Activated CD8-positive, alpha-beta memory T cell treated with anti-CD3 and anti-CD28 coated beads, Interleukin-2, amount 50 U/mL, for 4 hours (primary cell): ENCODE data around the gene LPO.

Experiments
- DNase-seq: peaks from one replicate; pipeline ENCODE4 v3.0.0-alpha.2; 2020

Gene LPO

DNA sequence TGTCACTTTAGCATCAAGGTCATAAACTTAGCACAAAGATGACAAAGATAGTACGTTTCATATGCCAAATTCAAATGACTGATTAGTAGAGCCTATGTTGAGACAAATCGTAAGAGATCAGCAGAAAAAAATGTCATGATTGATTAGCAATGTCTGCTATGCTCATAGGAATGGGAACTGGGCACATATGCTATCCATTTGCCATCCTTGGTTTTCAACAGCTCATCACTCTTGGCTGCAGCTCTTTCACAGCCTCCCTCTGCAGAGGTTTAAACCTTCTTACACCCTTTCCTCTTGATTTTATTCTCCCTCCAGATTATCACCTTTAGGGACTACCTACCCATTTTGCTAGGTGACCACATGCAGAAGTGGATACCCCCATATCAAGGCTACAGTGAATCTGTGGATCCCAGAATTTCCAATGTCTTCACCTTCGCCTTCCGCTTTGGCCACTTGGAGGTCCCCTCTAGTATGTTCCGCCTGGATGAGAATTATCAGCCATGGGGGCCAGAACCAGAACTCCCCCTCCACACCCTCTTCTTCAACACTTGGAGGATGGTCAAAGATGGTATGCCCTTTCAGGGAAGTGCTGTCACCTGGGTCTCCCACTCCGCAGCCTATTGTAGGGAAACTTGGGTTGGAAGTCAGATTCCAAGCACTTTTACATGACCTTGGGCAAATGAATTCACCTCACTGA is 26.2 kb downstream of the LPO start:
- DNase-seq = no peak

DNA sequence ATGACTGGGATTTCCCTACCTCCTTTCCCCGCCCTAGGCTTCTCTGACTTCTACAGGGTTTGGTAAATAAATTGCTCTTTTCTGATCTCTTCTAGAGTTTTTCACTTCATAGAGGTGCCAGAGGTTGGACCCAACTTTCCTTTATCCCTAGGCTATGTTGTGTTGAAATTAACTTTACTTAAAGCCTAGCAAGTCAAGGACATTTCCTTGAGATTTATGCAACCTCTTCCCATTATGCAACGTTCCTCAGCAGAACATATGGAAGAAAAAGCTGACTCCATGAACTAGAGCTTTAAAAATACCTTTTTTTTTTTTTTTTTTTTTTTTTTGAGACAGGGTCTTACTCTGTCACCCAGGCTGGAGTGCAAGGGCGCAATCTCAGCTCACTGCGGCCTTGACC is 26.9 kb downstream of the LPO start:
- no peak for DNase-seq

DNA sequence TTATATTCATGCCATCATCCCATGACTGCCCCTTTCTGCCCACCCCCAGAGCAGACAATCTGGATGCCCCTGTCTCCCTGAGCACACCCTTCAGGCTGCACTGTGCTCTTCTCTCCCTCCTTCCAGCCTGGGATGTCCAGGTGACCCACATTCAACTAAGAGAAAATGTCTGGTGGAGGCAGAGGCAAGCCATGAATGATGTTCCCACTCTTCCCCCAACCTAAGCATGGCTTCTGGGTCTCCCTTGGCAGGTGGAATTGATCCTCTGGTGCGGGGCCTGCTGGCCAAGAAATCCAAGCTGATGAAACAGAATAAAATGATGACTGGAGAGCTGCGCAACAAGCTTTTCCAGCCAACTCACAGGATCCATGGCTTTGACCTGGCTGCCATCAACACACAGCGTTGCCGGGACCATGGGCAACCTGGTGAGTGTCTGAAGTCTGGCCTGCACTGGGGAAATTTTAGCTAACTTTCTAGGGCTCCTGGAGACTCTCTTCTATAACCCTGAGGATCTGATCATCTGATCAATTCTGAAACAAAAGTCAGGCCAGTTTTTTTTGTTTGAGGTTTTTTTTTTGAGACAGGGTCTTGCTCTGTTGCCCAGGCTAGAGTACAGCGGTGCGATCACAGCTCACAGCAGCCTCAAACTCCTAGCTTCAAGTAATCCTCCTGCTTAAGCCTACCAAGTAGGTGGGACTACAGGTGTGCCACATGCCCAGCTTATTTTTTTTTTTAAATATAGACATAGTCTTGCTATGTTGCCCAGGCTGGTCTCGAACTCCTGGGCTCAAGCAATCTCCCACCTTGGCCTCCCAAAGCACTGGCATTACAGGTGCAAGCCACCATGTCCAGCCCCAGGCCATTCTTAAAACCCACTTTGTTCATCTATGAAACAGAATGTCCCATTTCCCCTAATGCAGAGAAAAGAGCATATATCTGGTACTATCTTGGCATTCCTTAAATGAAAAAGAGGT is 27.8 kb downstream of the LPO start:
- no peak for DNase-seq

DNA sequence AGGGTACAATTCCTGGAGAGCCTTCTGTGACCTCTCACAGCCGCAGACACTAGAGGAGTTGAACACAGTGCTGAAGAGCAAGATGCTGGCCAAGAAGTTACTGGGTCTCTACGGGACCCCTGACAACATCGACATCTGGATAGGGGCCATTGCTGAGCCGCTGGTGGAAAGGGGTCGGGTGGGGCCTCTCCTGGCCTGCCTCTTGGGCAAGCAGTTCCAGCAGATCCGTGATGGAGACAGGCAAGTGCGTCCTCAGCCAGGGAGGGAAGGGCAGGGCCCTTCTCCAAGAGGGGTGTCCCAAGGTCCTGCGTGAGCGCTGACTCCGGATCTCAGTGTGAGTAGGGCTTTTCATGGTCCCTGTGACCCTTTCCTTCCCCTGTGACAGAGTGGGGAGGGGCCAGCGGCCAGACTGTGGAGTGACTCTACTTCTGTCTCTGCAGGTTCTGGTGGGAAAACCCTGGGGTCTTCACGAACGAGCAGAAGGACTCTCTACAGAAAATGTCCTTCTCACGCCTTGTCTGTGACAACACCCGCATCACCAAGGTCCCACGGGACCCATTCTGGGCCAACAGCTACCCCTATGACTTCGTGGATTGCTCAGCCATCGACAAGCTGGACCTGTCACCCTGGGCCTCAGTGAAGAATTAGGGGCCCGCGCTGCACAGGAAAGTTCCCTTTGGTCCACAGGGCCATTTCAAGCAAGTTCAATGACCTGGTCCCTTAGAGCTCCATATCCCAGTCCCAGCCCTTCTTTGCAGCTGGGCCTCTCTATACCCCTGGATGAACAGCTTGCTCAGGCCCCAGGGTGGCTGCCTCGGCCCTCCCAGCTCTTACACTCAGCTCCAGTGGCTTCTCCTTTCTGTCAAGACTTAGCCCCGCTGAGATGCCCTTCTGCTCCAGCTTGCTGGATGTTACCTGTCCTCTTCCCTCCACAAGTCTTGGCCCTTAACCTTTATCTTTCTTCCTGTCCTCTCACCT is 29.3 kb downstream of the LPO start:
- no peak for DNase-seq

DNA sequence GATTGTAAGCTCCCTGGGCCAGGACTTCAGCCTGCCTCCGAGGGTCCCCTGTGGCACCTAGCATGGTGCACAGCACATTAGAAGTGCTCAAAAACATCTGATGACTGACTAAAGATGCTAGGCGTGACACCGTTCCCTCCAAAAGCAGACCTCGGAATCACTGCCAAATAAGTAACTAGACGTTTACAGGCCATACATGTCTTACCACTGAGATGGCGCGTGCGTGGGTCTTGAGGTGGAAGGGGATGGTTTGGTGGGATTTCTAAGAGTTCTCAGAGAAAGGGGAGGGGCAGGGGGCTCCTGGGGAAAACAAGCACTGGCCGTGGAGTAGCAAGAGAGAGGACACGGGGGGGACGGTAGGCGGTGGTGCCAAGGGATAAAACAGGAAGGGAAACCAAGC is 29.9 kb downstream of the LPO start:
- DNase-seq = no peak

DNA sequence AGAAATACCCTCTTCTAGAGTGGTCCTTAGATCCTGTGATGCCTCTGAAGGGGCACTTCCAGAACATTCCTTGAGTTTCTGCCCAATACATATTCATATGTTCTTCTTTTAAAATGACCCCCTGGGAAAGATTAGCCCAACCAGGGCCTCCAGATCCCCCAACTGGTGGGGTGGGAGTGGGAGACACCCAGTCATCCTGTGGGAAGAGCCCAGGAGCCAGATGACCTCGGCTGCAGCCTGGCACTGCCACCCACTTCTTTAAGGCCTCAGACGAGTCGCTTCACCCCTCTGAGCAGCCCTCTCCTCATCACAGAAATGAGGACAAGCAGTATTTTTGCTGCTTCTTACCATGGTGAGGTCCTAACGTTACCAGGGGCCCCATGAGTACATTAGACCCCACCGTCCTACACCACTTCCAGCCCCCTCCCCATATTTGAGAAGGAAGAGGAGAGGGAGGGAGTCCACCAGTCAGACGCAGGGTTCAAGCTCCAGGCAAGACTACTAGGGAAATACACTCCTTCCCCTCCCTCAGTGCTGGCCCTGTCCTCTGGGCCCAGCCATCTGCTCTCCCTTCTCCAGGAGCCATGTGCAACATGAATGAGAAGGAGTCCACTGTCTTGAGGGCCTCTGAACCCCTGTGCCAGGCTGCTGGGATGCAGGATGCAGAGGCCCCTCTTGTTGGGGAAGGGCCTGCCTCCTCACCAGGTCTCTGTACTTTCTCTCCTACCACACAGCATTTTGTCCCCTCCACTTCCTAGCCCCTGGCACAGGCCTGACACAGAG is 30.6 kb downstream of the LPO start:
- DNase-seq = no peak

DNA sequence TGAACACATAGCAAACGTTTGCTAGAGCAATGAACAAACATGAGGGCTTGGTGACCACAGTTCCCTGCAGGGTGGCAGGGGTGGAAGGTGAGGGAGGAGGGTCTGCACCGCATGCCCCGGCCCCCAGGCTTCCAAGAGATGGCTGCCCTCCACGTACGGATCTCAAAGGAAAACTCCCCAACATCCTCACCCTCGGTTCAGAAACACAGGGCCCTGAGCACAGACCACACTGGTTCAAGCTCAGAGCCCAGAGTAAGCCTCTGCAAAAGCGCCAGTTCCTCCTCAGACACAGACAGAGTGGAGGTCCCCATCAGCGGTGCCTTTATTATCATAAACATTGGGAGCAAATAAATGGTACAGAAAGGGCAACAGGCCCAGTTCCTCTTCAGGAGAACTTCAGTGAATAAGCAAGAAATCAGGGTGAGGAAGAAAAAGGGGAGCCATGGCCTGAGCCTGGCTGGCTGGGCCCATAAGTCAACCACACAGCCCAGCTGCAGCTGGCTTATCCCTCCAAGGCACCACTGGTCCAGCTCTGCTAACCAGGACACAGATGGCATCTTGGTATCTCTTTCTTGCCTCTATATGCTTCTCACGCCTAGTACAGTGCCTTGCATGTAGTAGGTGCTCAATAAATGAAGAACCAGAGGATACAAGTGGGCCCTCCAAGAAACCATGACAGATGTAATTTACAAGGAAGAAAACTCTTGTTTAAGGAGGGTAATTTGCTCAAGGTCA is 31.3 kb downstream of the LPO start:
- no peak for DNase-seq

DNA sequence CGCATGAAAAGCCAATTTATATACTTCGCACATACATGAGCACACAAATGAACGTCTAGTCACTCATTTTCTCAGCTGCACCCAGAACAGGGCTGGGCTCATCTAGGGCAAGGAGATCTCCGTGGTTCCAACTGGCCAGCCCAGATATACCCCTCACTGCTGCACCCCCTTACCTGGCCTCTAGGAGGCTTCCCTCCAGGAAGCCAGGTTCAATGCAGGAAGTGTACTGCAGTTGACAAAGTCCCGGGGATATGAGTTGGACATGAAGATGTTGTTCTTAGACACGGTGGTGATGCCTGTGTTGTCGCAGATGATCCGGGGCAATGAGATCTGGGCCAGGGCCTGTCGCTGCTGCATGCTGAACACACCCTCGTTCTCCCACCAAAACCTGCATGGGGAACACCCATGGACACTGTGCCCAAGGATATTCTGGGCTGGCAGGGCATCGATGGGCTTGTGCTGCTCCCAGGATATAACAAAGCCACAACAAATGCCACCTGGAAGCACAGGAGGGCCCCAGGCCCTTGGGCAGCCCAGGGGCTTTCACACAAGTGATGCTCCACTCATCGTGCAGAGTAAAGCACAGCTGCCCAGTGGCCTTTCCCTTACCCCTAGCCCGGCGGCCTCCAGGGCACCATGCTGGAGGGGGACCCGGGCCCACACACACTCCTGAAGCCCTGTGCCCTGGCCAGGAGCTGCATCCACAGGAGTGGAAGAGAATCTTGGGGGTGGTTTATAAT is 32.3 kb downstream of the LPO start:
- DNase-seq = no peak

DNA sequence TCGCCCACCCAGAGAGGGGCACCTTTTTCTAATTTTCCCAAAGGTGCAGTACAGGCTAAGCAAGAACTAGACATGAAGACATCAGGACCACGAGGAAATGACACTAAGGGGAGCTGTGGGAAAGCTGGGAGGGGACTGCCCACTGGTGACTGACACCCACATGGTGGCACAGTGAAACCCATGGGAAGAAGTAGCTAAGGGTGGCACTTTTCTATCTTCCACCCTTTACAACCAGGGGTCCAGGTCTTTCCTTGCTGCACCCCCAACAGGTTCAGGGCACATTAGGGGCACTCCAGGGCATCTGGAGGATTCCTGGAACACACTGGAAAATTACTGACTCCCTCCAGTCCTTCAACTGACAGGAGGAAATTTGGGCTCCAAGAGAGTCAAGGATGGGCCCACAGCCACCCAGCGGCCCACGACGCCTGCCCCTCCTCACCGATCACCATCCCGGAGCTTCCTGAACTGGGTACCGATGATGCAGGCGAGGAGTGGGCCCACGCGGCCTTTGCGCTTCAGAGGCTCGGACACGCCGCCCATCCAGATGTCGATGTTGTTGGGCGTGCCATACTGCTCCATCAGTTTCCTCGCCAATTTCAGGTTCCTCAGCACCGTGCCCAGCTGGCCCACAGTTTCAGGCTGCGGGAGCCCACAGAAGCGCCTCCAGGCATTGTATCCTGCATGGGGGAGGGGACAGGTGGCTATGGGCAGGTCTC is 33.0 kb downstream of the LPO start:
- no peak for DNase-seq

DNA sequence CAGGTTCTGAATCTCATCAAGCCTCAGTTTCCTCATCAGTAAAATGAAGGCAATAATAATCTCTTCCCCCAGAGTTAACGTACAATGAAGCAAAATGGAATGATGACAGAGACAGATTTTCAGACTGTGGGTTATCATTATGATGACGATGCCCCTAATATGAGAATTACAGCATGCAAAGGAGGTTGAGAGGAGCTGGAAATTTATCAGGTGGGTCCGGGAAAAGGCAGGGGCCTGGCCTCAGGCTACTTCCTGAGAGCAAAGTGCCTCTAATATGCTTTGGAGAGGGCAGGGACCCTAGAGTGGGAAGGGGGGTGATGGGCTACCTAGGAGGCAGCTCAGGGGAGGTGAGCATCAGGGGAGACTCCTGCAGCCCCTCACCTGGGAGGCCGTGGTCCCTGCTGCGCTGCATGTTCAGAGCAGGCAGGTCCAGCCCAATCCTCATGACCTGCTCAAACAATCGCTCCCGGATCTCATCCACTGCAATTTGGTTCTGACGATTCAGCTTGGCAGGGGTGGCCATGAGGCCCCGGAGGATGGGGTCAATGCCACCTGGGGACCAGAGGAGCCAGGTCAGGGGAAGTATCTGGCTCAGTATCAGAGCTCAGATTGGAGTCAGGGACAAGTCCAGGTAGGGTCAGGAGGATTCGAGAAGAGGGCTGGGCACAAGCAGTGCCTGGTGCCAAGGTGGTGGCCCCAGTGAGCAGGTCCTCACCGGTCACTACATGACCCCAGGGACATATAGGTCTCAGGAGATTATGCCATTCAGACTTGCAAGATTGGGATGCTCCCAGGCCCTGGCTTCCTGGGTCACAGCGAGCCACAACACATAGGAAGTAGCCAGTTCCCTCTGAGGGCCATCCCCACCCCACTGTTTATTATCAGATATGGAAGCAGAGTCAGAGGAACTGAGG is 34.2 kb downstream of the LPO start:
- no peak for DNase-seq

DNA sequence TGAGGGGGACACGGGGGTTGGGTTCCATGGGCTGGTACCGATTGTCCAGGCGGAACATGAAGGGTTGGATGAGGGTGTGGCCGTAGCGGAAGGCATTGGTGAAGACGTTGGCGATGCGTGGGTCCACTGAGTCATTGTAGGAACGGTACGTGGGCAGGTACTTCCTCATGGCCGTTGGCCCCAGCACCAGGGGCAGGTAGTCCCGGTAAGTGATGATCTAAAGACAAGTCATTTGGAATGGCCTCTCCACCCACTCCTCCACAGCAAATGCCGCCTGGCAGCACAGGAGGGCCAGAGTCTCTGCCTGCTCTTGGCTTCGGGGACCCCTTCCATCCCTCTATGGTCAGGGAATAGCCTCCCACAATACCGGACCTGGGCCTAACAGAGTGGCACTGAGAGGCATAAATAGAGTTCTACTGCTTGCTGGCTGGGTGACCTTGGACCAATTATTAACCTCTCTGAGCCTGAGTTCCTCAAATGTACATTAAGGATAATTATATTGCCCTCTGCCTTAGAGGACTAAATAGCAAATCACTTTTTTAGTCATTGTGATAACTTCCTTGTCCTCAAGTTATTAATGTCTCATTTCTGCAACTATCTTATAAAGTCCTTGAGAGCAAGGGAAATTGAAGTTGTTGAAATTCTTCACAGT is 35.2 kb downstream of the LPO start:
- no peak for DNase-seq

DNA sequence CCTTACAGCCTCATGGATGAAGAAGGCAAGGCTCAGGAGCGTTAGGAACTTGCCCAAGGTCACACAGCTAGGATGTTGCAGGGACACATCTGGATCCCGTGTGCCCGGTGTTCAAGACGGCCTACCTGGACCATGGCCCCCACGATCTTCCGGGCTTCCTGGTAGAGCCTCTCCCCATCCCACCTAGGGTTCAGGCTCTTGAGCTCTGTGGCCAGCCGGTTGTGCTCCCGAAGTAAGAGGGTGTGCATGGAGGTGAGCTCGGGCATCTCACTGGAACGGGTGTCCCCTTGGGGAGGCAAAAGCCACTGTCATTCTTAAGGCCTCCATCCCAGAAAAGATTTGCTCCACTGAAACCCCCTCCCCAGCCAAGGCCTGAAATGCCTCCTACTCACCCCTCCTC is 37.0 kb downstream of the LPO start:
- no peak for DNase-seq

DNA sequence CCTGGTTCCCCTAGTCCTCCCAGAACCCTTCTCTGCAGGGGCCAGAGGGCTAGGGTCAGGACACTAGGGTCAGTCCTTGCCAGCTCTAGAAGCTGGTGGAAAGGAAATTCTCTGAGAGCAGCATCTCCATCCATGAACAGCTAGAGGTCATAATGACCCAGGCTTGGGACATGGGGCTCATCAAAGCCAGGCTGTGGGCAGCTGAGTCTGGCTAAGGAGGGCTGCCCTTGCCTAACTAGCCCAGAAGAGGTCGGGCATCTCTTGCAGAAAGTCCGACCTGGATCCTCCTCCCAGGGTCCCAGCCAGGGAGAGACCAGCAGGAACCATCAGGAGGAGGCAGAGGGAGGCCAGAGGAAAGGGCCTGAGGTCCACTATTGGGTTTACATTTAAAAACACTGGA is 38.0 kb downstream of the LPO start:
- no peak for DNase-seq

DNA sequence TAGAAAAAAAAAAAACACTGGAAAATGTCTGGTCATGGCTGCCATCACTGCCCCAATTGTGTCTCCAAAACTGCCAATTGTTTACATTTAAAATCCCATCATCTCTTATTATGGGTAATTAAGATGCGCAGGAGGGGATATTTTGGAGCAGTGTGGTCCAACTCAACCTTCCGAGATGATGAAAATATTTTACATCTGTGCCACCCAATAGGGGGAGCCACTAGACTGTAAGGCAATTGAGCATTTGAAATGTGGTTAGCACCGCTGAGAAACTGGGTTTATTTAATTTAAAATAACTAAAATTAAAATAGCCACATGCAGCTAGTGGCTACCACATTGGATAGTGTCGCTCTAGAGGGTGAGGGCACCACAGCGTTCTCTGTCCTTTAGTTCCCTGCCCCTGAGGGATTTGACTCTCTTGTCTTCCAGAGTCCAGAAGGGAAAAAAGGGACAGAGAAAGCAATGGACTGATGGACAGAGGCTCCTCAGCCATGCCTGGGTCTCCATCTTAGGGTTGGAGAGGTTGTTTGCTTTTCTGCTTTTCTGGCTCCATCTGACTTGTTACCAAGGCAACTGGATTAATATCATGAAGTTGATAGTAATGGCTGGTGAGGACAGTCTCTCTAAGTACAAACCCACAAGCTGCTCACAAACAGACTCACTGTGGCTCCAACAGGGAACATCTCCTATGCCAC is 38.9 kb downstream of the LPO start:
- no peak for DNase-seq

DNA sequence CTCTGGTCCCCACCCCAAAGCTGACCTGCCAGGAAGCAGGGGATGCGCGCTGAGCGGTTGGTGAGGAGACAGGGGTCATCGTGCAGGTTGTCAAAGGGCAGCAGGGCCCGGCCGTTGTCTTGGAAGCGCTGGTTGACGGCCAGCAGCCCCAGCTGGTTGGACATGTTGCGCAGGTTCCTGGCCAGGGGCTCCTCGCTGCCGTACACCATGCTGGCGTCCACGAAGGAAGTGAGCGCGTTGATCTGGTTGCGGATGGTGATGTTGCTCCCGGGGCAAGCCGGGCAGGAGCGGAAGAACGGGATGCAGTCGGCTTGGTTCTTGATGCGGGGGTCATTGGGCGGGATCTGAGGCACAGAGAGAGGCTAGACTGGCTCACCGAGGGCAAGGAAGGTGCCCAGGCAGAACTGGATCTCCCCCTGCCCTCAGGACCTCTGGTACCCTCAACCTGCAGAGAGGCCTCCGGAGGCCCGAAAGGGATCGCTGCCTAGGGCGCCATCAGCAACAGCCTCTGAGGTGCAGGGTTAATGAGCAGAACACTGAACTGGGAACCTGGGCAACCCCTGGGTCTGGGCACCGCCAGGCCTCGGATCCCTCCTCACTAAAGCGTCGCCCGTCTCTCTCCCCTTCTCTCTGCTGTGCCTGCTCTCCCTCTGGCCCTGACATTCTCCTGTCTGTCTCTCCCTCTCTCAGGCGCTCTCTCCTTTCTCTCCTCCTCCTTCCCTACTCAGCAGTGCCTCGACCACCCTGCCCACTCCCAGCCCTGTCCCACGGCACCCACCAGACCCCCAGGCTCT is 39.6 kb downstream of the LPO start:
- no peak for DNase-seq

DNA sequence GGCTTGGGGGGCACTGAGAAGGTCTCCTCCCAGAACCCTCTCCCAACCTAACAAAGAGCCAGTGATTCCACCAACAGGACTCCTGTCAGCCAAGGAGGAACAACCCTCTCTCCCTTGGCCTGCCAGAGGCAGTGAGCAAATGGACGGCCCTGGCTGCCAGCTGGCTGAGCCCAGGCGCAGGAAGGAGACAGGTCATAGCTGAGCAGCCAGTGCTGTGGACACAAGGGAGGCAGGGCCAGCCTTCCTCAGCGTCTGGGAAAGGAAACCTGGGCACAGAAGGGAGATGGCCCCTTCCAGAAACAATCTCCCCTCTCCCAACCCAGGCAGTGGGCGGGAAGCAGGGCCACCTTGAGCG is 40.3 kb downstream of the LPO start:
- DNase-seq = no peak
